ENCODE measurements around the gene SLC19A1. TPM values are rescaled to one million over a fixed set of nuclear protein-coding genes. Genes with fewer than 3 reads are reported as not detected.

Gene SLC19A1
- total RNA-seq, 2 donors from 2014 or later: 12.2 to 15.5 TPM

GRCh38 chr21:45507523-45507875 is 34.7 kb downstream of the SLC19A1 start:
- intact Hi-C loops (cut with DNase I): no loop called here
- Histone ChIP-seq H3K4me1 (replicated peaks) (peaks cover 7% of the 10 kb centered on the region), H3K27ac (no peak overlapping the region), H3K36me3 (no peaks in the 10 kb centered on the region), H3K4me3 (no peak overlapping the region), H3K27me3 (replicated peaks; ENCODE audit: insufficient read depth) (no peaks in the 10 kb centered on the region), H3K9me3 (no peaks in the 10 kb centered on the region)
- 80% methylated on average over 9 of the region's 9 CpGs for WGBS
- no peak for DNase-seq (ENCODE audit: low spot score)
- TF ChIP-seq POLR2A (IDR thresholded peaks at IDR 0.05): no peak
- no peak for TF ChIP-seq CTCF (IDR thresholded peaks at IDR 0.05)
- no peak for TF ChIP-seq POLR2AphosphoS5 (IDR thresholded peaks at IDR 0.05)

DNA sequence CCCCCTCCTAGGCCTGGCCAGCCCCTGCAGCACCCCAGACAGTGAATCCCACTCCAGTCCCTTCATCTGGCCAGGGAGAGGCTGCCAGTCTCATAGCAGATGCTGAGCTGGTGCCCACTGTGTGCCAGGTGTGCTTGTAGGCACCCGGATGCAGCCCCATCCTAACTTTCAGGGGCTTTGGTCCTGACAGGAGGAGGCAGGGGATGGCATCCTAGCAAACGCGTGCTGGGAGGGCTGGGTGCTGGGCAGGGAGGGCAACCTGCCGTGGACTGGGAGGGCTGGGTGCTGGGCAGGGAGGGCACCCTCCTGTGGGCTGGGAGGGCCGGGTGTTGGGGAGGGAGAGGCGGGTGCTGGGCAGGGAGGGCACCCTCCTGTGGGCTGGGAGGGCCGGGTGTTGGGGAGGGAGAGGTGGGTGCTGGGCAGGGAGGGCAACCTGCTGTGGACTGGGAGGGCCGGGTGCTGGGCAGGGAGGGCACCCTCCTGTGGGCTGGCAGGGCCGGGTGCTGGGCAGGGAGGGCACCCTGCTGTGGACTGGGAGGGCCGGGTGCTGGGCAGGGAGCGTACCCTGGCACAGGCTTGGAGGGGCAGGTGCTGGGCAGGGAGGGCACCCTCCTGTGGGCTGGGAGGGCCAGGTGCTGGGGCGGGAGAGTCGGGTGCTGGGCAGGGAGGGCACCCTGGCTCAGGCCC is 35.3 kb downstream of the SLC19A1 start:
- Histone ChIP-seq H3K27me3 (replicated peaks; ENCODE audit: insufficient read depth) (no peaks in the 10 kb centered on the region), H3K4me1 (replicated peaks) (peaks cover 5% of the 10 kb centered on the region), H3K9me3 (no peaks in the 10 kb centered on the region), H3K36me3 (no peaks in the 10 kb centered on the region), H3K27ac (no peak overlapping the region), H3K4me3 (no peak overlapping the region)
- intact Hi-C loops (cut with DNase I): no loop called here
- 75% methylated on average over 8 of the region's 13 CpGs for WGBS
- no peak for TF ChIP-seq POLR2A (IDR thresholded peaks at IDR 0.05)
- TF ChIP-seq POLR2AphosphoS5 (IDR thresholded peaks at IDR 0.05): no peak
- no peak for TF ChIP-seq CTCF (IDR thresholded peaks at IDR 0.05)
- DNase-seq (ENCODE audit: low spot score): no peak

- intact Hi-C loops (cut with DNase I): no loop called here
- TF ChIP-seq CTCF (IDR thresholded peaks at IDR 0.05) (no peak), POLR2AphosphoS5 (IDR thresholded peaks at IDR 0.05) (no peak), POLR2A (IDR thresholded peaks at IDR 0.05) (no peak)
- Histone ChIP-seq H3K4me1 (replicated peaks) (no peaks in the 10 kb centered on the region), H3K36me3 (no peaks in the 10 kb centered on the region), H3K27me3 (replicated peaks; ENCODE audit: insufficient read depth) (no peaks in the 10 kb centered on the region), H3K27ac (no peak overlapping the region), H3K9me3 (no peaks in the 10 kb centered on the region), H3K4me3 (no peak overlapping the region)
- 83% methylated on average over 22 of the region's 22 CpGs for WGBS
- no peak for DNase-seq (ENCODE audit: low spot score)
Measured at GRCh38 chr21:45506241-45506817, 35.9 kb downstream of the SLC19A1 start.

GRCh38 chr21:45505416-45506021 is 36.7 kb downstream of the SLC19A1 start:
- H3K9me3 ChIP-seq: no peaks in the 10 kb centered on the region
- no peaks in the 10 kb centered on the region for H3K36me3 ChIP-seq
- 80% methylated on average over 33 of the region's 33 CpGs for WGBS
- no peak overlapping the region for H3K4me3 ChIP-seq
- intact Hi-C loops (cut with DNase I): no loop called here
- H3K27me3 ChIP-seq (replicated peaks; ENCODE audit: insufficient read depth): no peaks in the 10 kb centered on the region
- TF ChIP-seq POLR2A (IDR thresholded peaks at IDR 0.05) (no peak), POLR2AphosphoS5 (IDR thresholded peaks at IDR 0.05) (peak; percentile 22)
- no peaks in the 10 kb centered on the region for H3K4me1 ChIP-seq (replicated peaks)
- no peak for DNase-seq (ENCODE audit: low spot score)
- no peak overlapping the region for H3K27ac ChIP-seq

- intact Hi-C loops (cut with DNase I): no loop called here
- TF ChIP-seq POLR2AphosphoS5 (IDR thresholded peaks at IDR 0.05) (no peak), CTCF (IDR thresholded peaks at IDR 0.05) (no peak), POLR2A (IDR thresholded peaks at IDR 0.05) (no peak)
- Histone ChIP-seq H3K4me3 (no peak overlapping the region), H3K4me1 (replicated peaks) (no peaks in the 10 kb centered on the region), H3K27me3 (replicated peaks; ENCODE audit: insufficient read depth) (no peaks in the 10 kb centered on the region), H3K9me3 (no peaks in the 10 kb centered on the region), H3K27ac (no peak overlapping the region), H3K36me3 (no peaks in the 10 kb centered on the region)
- DNase-seq (ENCODE audit: low spot score): no peak
- 86% methylated on average over 32 of the region's 41 CpGs for WGBS
Measured at GRCh38 chr21:45504516-45505415, 37.5 kb downstream of the SLC19A1 start.

Measured in prostate gland (tissue), 2 donors.